NCI-H1092 (cell line): Measurements from ENCODE around the gene SH2D1A.
"Not testable (repeated sequence)": the region's sequence is repeated elsewhere in the genome, so short reads cannot be mapped to it uniquely, and the experiment has no call there.

Experiments used
- DNase-seq: peaks from one replicate; lab custom pipeline; 2025; lab: John Stamatoyannopoulos, UW

The SH2D1A gene

DNA sequence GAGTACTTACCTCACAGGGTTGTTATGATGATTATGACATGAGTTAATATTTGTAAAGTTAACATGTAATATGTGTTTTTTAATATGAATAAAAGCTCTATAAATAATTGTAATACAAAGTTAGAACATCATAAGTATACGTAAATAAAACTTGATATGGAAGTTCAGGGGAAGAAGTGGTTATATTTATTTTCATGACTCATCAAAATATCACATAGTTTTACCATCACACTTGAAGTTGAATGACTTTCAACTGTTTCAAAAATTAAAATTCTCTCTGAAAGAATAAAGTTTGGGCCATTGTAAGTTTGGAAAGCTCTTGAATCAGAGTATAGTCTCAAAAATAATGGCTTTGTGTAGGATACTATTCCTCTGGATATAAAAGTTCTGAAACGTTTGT lies 8.3 kb downstream of the SH2D1A start:
- DNase-seq, result no peak

DNA sequence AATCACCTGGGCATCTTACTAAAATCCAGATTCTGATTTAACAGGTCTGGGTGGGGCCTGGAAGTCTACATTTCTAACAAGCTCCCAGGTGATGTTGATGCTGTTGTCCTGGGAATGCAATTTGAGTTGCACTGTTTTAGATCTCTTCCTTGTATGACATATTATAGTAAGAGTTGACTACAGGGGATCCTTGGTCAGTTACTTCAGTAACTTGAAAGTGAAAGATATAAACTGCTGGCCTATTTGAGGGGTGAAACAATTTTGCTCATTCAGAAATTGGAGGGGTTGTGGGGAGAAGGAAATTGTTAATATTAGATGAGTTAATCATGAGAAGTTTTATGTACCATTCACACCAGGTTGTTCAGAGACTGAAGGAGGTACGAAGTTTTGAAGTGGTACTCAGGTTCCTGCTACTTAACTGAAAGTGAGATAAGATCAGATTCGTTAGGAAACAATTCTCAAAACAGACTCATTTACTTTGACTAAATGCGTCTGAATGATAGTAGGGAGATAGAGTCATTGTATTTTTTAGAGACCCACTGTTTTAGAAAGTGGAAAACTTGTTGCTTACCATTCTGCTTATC lies 12.5 kb downstream of the SH2D1A start:
- DNase-seq, result no peak

DNA sequence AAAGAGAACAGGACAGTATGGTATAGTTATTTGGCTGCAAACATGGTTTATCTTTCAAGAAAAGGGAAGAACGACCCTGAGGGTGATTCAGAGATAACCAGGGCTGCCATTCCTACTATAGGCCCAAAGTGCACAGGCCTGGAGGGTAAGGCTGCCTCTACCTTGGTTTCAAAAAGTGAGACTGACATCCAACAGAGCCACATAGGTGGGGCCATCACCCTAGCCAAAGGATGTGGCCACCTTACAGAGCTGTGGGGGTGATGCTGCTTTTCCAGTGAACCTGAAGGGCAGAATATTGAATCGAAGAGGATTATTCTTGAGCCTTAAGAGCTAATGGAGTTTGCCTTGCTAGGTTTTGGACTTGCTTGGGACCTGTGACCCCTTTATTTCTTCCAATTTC lies 15.7 kb downstream of the SH2D1A start:
- no peak for DNase-seq

DNA sequence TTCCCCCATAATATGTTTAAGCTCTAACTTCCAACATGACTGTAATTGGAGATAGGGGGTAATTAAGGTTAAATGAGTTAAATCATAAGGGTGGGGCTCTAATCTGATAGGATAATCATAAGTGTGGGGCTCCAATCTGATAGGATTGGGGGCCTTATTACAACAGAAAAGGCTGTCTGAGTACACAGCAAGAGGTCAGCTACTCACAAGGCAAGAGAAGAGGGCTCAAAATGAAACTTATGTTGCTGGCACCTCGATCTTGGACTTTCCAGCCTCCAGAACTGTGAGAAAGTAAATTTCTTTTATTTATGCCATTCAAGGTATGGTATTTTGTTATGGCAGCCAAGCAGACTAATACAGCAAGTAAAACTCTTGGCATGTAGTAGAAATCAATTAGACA lies 16.4 kb downstream of the SH2D1A start:
- DNase-seq, result no peak

DNA sequence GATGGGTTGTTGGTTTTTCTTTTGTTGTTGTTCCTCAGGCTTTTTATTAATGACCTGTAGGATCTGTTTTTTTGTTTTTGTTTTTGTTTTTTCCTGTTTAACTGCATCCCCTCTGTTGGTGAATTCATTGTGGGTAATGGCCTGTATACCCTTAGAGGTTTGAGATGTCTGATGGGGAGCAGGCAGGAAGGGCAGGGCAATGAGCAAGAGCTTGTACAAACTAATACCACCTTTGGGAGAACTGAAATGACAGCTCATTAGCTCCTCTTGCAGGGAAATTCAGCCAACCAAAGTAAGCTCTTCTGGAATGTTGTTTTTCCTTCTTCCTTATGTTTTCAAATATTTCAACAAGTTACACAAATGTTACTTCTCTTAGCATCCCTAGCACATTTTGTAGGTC lies 23.4 kb downstream of the SH2D1A start:
- DNase-seq, result no peak

DNA sequence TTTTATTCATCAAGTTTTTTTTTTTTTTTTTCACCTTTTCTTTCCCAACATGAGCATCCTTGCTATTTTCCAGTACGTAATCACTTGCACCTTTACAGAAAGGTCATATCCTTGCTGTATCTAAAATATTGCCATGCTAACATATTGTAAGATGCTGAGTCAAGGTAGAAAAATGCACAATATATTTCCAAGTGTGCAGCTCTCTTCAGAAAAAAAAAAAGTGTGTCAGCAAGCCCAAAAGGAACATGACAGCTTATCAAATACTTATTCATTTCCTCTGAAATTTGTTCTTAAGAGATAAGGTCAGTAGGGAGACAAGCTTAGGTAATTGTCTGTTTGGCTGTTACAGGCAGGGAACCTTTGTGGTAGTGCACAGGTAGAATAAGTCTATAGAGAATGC lies 27.0 kb downstream of the SH2D1A start:
- DNase-seq, result no peak

DNA sequence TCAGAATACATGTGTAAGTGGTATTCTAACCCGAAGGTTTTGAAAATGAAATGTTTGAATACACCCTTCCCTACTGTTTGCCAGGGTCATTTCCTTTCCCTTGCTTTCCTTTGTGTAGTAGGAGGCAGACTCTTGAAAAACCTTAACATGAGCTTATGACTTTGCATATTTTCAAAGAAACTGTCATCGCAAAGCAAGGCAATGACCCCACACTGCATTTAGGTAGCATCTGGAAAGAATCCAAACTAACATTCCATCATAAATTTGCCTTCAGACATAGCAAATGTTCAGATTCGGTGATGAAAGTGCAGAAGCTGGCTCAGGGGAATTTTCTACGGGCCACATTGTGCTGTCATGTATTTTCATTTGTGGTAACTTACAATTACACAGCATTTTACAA lies 32.3 kb downstream of the SH2D1A start:
- no peak for DNase-seq

DNA sequence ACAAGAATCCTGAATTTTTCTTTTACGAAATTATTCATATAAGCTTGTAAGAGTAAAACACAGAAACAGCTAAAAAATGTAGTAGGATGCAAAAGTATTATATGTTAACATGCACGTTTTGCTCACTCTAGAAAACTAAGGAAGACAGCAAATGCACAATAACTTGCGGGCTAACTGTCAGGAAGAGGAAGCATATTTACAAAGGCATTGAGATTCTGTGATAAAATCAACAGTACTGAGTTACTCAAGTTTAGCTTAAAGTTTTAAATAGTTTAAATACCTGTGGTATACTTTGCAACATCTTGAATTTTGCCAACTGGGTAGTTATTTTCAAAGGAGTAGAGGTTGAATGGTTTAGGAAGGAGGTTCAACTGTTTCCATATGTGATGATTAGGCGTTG lies 37.0 kb downstream of the SH2D1A start:
- DNase-seq, result no peak

DNA sequence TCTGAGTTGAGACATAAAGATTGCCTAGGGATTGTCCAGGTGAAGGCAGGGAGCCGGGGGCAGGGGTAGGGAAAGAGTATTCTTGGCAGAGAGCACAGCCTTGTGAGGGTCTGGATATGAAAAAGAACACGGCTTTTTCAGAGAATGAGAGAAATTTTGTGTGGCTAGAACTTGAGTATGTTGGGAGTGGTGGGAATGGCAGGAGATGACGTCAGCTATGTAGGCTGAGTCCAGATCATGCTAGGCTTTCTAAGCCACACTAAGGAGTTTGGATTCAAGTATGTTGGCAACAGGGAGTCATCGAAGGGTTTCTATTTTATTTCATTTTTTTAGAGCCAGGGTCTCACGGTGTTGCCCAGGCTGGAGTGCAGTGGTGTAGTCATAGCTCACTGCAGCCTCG lies 40.0 kb downstream of the SH2D1A start:
- no peak for DNase-seq

DNA sequence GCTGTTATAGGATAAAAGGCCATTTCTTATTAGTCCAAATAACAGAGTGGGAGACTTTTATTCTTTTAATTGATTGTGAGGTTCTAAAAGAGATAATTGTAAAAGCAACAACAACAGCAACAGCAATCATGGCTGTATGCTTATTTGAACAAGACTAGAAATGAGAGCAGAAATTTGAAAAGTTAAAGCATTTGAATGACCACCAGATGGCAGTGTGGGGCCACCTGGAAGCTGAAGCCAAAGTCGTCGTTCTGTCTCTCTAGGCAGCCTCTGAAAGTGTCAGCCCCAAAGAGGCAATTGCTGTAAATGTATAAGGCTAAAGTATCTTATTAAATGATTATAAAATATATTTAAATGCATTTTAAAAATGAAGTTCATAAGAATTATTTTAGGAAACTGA lies 42.2 kb downstream of the SH2D1A start:
- peak; percentile 20 for DNase-seq

DNA sequence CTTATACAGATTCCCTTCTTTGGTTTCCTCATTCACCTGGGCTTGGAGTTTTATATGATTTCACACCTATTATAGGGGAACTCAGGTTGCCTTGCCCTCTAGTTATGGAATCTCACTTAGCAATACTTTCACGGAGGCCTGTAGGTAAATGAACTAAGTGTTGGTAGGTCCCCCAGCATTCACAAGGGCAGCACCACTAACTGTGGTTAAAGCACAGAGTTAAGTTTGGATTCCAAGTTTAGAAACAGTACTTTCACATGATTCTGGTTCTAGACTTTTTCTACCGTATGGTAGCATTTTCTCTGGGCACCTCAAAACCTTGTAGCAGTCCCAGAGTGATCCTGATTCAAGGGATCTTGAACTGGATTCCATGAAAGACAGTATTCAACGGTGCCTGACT lies 46.4 kb downstream of the SH2D1A start:
- no peak for DNase-seq

DNA sequence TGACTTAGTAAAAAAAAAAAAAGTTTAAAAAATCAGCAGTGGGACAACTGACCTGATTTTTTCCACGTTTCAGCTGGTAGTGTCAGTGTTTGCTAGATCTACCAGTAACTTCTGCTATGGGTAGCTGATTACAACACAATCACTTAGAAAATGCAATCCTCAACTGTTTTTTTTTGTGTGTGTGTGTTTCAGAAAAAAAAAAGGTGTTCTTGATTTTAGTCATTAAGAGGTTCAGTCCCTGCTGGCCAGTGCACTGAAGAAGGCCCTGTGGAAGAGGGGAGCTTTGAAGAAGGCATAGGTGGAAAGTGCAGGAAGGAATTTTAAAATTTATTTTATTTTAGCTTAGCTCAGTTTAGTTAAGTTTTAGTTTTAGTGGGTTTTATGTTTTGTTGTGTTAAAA lies 46.9 kb downstream of the SH2D1A start:
- DNase-seq, result no peak

DNA sequence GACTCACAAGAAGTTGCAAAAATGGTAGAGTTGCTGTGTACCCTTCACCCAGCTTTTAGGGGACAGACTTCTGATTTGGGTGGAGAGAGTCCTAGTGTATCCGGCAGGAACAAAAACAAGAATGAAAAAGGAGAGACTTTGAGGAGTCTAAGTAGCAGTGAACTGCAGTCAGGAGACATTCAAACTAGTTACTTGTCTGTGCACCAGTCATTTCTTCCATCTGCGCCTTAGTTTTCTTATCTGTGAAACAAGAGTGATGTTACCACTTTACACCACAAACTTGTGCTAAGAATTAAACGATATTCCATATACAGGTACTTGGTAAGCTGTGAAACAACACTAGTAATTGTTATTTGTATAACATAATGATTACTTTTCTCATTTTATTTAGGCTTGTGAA lies 47.3 kb downstream of the SH2D1A start:
- no peak for DNase-seq

DNA sequence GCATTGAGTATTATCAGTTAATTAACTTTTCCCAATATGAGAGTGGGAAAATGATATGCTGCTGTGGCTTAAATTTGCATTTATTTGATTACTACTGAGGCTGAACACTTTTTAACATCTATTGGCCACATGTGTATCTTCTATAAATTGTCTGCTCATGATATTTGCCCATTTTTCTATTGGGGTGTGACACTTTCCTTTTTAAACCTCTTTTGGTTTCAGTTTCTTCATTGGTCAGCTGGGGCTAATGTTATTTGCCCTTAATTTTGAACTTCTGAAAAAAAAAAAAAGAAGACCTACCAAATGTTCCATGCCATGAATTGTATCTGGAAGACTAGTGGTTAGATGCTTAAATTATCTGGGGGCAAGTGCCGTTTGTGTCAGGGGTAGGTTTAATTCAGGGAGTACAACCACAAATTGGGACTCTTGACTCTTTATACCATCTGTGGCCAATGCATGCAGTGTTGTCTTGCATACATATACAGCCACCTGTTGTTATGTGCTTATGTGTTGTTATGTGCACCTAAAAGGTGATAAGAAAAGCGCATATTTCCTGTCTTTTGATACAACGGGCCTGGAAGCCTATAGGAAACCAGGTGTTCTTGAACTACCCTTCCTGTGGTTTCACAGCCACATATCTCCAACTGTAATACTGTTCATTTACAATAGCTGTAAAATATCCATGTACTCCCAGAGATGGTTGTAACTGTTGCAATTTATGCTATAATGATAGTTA lies 49.0 kb downstream of the SH2D1A start:
- DNase-seq, result no peak

DNA sequence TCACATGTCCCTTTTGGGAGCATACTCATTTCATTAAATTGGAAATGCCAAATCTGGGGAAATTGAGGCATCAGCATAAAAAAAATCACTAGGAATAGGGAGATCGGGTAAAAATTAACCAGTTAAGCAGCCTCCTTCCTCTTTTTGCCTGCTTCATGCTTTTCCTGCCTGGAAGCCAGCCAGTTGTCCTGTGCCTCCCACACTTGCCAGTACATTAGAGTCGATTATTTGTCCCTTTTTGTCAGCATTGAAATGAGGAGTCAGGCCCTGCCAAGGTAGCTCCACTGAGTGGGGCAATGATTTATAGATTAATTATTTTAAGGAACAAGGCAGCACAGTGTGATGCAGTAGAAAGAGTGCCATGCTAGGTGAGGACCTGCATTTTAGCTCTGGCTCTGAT lies 55.3 kb downstream of the SH2D1A start:
- DNase-seq, result no peak

DNA sequence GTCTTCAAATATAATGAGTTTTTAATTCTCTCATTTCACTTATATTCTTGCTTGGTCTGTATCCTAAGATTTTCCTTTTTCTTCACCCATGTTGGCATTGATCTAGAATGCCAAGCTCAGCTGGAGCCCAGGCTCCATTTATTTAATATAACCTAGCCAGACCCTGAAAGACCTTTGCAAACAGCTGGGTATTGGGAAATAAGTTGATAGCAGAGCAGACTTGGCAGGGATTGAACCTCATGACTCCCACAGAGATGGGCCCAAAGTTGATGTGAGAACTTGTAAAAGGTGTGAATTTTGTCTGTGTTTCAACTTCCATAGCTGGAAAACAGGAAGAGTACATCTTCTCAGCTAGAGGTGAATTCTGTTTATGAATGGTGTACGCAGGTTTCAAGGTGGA lies 59.5 kb downstream of the SH2D1A start:
- DNase-seq, result no peak

DNA sequence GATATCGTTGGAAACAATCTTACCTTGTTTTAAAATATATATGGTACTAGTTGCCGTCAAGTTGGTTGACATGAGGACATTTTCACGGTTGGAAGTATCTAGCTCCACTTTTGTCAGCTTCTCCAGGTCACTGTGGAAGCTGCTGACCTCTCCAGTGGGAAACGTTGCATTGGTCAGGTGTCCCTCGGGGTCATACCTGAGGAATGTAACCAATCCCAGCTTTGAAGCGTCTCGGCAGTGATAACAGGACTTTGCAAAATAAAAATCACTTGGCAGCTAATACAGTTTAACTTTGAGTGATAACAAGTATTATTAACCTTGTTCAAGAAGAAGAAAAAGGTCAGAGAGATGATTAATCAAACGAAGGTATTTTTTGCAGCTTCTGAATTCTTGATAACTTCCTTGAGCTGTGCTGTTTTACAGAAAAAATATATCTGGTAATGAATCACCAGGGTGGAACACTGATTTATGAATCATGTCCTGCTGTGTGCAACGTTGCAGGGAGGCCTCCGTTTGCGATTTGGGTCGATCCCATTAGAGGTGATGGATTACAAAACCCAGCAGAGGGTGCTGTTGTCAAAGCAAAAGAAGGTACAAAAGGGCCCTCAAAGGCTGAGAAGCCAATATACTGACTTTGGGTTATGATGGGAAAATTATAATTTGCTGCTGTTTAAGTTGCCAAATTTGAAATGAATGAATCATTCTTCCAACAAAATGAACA lies 60.1 kb downstream of the SH2D1A start:
- peak; percentile 77 for DNase-seq

DNA sequence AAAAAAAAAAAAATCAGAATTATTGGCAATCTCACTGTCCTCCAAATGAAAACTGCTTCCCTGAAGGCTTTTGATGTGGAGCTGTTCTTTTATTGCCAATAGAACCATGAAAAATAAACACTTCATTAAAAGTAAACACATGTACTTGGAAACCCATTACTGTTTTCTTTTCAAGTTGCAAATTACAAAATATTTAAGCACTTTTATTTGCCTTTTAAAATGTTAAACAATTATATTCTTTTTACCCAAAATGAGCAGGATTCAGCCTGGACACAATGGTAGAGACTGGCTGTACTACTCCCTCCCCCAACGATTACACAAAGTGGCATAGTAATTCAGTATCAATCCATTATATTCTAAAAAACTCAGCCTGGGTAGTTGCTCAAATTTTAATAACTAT lies 60.9 kb downstream of the SH2D1A start:
- DNase-seq, result no peak

DNA sequence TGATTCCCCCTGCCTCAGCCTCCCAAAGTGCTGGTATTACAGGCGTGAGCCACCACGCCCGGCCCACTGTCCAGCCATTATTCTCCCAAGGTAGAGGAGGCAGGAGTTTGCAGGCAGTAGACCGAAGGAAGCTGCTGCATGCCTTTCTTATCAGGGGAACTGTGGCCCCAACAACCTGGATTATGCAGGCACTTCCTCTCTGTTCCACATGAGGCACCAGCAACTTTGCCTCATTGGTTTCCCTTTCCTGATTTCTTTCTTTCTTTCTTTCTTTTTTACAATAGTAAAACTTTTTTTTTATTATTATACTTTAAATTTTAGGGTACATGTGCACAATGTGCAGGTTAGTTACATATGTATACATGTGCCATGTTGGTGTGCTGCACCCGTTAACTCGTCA lies 62.0 kb downstream of the SH2D1A start:
- not testable (repeated sequence) for DNase-seq

DNA sequence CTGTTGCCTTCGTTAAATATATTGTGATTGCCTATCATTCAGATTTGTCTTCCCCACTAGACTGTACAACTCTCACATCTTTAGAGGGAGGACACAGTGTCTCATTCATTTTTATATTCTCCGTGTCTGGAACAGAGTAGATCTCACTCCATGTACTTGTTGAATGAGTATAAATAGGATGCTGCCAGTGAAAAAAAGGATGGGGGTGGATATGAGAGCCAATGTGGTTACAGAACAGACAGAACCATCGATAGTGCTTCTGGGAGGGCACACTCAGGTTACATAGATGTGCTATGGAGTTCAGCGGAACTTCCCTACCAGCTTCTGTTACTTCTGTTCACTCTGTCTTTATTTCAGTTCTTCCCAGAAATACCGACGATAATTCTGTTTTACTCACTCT lies 66.9 kb downstream of the SH2D1A start:
- no peak for DNase-seq

DNA sequence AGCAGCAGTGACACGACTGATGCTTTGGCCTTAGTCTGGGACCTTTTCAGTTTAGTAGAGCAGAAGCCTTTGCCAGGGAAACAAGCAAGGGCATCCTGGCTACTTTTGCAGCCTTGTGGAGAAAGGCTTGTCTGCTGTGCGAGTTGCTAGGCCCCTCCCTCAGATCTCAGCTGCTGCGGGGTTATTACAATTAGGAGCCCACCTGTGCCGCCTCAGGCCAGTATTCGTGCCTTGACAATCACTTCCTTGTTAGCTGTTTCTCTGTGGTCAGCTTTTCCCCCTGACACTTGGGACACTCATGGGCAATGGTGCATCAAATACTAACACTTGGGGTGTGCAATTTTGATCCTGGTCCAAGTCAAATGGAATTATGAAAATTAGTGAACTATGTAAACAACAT lies 67.9 kb downstream of the SH2D1A start:
- DNase-seq, result no peak

DNA sequence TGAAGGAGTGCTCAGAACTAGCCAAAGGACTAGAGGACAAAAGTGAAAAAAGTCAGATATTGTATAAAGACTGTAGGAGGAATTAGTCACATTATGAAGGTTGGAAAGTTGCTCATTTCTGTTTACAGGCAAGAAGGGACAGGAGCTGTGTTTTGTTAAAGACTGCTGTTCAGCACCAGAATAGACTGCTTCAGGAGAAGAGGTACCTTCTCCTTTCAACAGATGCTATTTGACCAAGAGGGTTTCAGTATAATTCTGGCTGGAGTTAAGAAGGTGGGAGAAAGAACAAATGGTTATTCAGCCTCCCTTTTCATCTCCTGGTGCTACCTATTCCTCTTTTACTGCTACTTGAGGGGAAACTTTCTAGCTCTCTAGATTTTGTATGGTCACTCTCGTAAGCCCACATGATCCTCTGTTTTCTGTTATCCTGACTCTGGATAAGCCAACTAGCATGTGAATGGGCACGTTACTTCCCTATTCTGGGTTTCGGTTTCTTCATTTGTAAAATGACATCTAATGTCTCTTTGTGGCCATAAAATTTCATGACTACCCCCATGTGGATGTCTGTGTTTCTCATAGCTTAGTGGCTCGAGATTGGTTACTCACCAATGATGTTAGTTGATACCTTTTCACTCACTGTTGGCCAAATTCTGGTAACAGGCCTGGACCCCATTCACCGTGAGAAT lies 68.9 kb downstream of the SH2D1A start:
- no peak for DNase-seq
